CD14-positive monocyte (primary cell): ENCODE measurements around the gene PDCD1. TPM values are rescaled to one million over a fixed set of nuclear protein-coding genes. Genes with fewer than 3 reads are reported as not detected.
A peak's percentile ranks its signal among the peaks of the same experiment; 100 is the strongest.

ENCODE experiments used
- DNase-seq, 3 donors: peaks; one replicate each; pipeline ENCODE4 v3.0.0-alpha.2; 2011 to 2022
- H2AFZ ChIP-seq: 2 replicates; pipeline ENCODE4 v1.6.0; 2012; ENCODE audit warnings: mild to moderate bottlenecking, low read depth, low read length, inconsistent platforms; ENCODE audit not compliant: insufficient read depth, poor library complexity, severe bottlenecking
- H3K27ac ChIP-seq, 2 donors: 1 replicate in 1 of 2; 2 replicates in 1 of 2; pipeline ENCODE4 v1.5.1; 2012 to 2013; ENCODE audit warnings: low read length in 2 of 2, control low read depth in 1 of 2, inconsistent platforms in 1 of 2, low read depth in 1 of 2, mild to moderate bottlenecking in 1 of 2
- H3K27me3 ChIP-seq, 2 donors: one replicate each; pipeline versions ENCODE4 v1.6.0 to v1.6.1; 2011 to 2013; ENCODE audit warnings: low read length in 2 of 2; ENCODE audit not compliant: control insufficient read depth in 2 of 2, insufficient read depth in 2 of 2
- H3K36me3 ChIP-seq, 2 donors: replicated peaks in 1 of 2; 1 replicate in 1 of 2; 2 replicates in 1 of 2; pipeline versions ENCODE4 v1.5.1 to v1.6.1; 2012 to 2013; ENCODE audit warnings: low read length in 2 of 2, control low read depth in 1 of 2, inconsistent platforms in 1 of 2, mild to moderate bottlenecking in 1 of 2; ENCODE audit not compliant: insufficient read depth in 2 of 2, control insufficient read depth in 1 of 2
- H3K4me1 ChIP-seq, 2 donors: 1 replicate in 1 of 2; 2 replicates in 1 of 2; pipeline versions ENCODE4 v1.5.1 to v1.6.1; 2012 to 2013; ENCODE audit warnings: low read length in 2 of 2, control low read depth in 1 of 2, inconsistent platforms in 1 of 2, mild to moderate bottlenecking in 1 of 2, moderate library complexity in 1 of 2; ENCODE audit not compliant: insufficient read depth in 2 of 2, control insufficient read depth in 1 of 2
- H3K4me2 ChIP-seq: replicated peaks from 2 replicates; pipeline ENCODE3; 2012; ENCODE audit warnings: low read length, moderate library complexity, mild to moderate bottlenecking; ENCODE audit not compliant: poor library complexity, severe bottlenecking; ENCODE audit errors: extremely low read depth
- H3K4me3 ChIP-seq, 3 experiments: fragments of 200-600 bp in 1 of 3; sonication (generic) in 1 of 3; replicated peaks in 1 of 3; 1 replicate in 2 of 3; 2 replicates in 1 of 3; pipeline ENCODE4 v1.5.1; 2011 to 2013; ENCODE audit warnings: low read length in 3 of 3, mild to moderate bottlenecking in 3 of 3, control low read depth in 2 of 3, low read depth in 2 of 3, inconsistent platforms in 1 of 3, moderate library complexity in 1 of 3
- H3K79me2 ChIP-seq: 2 replicates; pipeline ENCODE4 v1.6.0; 2012; ENCODE audit warnings: mild to moderate bottlenecking, control low read depth, inconsistent platforms, low read length, moderate library complexity; ENCODE audit not compliant: insufficient read depth
- H3K9ac ChIP-seq: 2 replicates; pipeline ENCODE4 v1.6.0; 2017; ENCODE audit warnings: low read length, mild to moderate bottlenecking; ENCODE audit not compliant: insufficient read depth, poor library complexity, severe bottlenecking
- H3K9me3 ChIP-seq, 2 donors: replicated peaks in 1 of 2; 1 replicate in 1 of 2; 2 replicates in 1 of 2; pipeline versions ENCODE4 v1.5.1 to v1.6.1; 2012 to 2013; ENCODE audit warnings: low read length in 2 of 2, control low read depth in 1 of 2; ENCODE audit not compliant: control insufficient read depth in 1 of 2, insufficient read depth in 1 of 2
- H4K20me1 ChIP-seq: 2 replicates; pipeline ENCODE4 v1.6.0; 2012; ENCODE audit warnings: mild to moderate bottlenecking, low read length, control low read depth, moderate library complexity; ENCODE audit not compliant: insufficient read depth
- H3K27ac Mint-ChIP-seq, 7 donors: one replicate each; pipeline ENCODE4 v1.8.0; 2020; ENCODE audit warnings: mild to moderate bottlenecking in 7 of 7, mixed read lengths in 7 of 7, moderate library complexity in 6 of 7, inconsistent platforms in 2 of 7
- H3K27me3 Mint-ChIP-seq, 3 donors: one replicate each; pipeline ENCODE4 v1.8.0; 2021 to 2022; ENCODE audit warnings: low read depth in 3 of 3, mild to moderate bottlenecking in 3 of 3, mixed read lengths in 3 of 3, moderate library complexity in 3 of 3, inconsistent platforms in 1 of 3
- H3K36me3 Mint-ChIP-seq, 2 donors: one replicate each; pipeline ENCODE4 v1.8.0; 2020; ENCODE audit warnings: mixed read lengths in 2 of 2, inconsistent platforms in 1 of 2, mild to moderate bottlenecking in 1 of 2
- H3K4me1 Mint-ChIP-seq: one replicate; pipeline ENCODE4 v1.8.0; 2020; ENCODE audit warnings: mild to moderate bottlenecking, mixed read lengths
- H3K4me3 Mint-ChIP-seq, 2 donors: one replicate each; pipeline ENCODE4 v1.8.0; 2020; ENCODE audit warnings: mild to moderate bottlenecking in 2 of 2, mixed read lengths in 2 of 2, moderate library complexity in 1 of 2
- H3K9me3 Mint-ChIP-seq, 7 donors: one replicate each; pipeline ENCODE4 v1.8.0; 2020 to 2022; ENCODE audit warnings: mixed read lengths in 7 of 7, mild to moderate bottlenecking in 6 of 7, moderate library complexity in 6 of 7, inconsistent platforms in 2 of 7
- CTCF ChIP-seq: fragments of 200-600 bp; IDR thresholded peaks from one replicate; pipeline ENCODE4 v1.8.0; 2022; ENCODE audit warnings: antibody characterized with exemption, mild to moderate bottlenecking
- WGBS: methylation state at CpG from one replicate; pipeline ENCODE4 v1.1.5; 2013; ENCODE audit warnings: missing lambda C conversion rate; ENCODE audit not compliant: insufficient coverage; 5-methylcytosine and 5-hydroxymethylcytosine counted together
- intact Hi-C, 2 donors: fragments of 100-400 bp; cut with micrococcal nuclease; formaldehyde crosslinking; loops; one replicate each; pipeline versions ENCODE4 v1.15.0 to v1.15.1; 2023
- polyA plus RNA-seq, 3 donors: library from polyadenylated mRNA; depleted of rRNA in 1 of 3; unstranded in 2 of 3; stranded (reverse) in 1 of 3; fragments of 300-500 nt in 2 of 3; fragments of >200 nt in 1 of 3; fragmentation: Illumina TruSeq in 2 of 3; gene quantifications; 1 replicate in 2 of 3; 2 replicates in 1 of 3; pipeline ENCODE4 v1.2.3, GENCODE V29; 2012 to 2021

PDCD1 gene
- polyA plus RNA-seq, 3 donors = 0.08 TPM; not detected in 2

GRCh38 chr2:241846406-241846805, 12.3 kb downstream of the PDCD1 start:
- Mint-ChIP-seq H3K36me3 (peaks cover 4 to 6% of the 10 kb centered on the region in 2 donors), H3K9me3 (peaks cover 0 to 5% (median 0%) of the 10 kb centered on the region in 7 donors), H3K27ac (no peak overlapping the region), H3K4me3 (peak overlapping the region; percentile 61 to 78), H3K27me3 (peaks cover 7 to 24% (median 22%) of the 10 kb centered on the region in 3 donors), H3K4me1 (peaks cover 32% of the 10 kb centered on the region)
- no peak overlapping the region for H3K9ac ChIP-seq
- no peaks in the 10 kb centered on the region for H3K36me3 ChIP-seq
- no peaks in the 10 kb centered on the region for H3K9me3 ChIP-seq
- H3K4me3 ChIP-seq = no peak overlapping the region
- H3K27me3 ChIP-seq = no peaks in the 10 kb centered on the region
- no peak for TF ChIP-seq CTCF
- no peaks in the 10 kb centered on the region for H4K20me1 ChIP-seq
- intact Hi-C loops = no loop called here
- no peak for DNase-seq
- WGBS = 97% methylated on average over 12 of the region's 22 CpGs
- H3K27ac ChIP-seq = no peak overlapping the region
- H3K4me1 ChIP-seq = peaks cover 14 to 28% of the 10 kb centered on the region in 2 donors
- no peaks in the 10 kb centered on the region for H3K79me2 ChIP-seq
- no peak overlapping the region for H3K4me2 ChIP-seq
- no peak overlapping the region for H2AFZ ChIP-seq

- H3K4me1 Mint-ChIP-seq = peaks cover 38% of the 10 kb centered on the region
- H4K20me1 ChIP-seq = no peaks in the 10 kb centered on the region
- peak overlapping the region; percentile 78 to 90 for H3K4me3 Mint-ChIP-seq
- no peak for DNase-seq
- H3K4me2 ChIP-seq = peak overlapping the region; percentile 77
- no peak overlapping the region for H2AFZ ChIP-seq
- peak overlapping the region in 5 of 7 donors; percentile 50 to 85 (median 76) for H3K27ac Mint-ChIP-seq
- peaks cover 4 to 6% of the 10 kb centered on the region in 2 donors for H3K36me3 Mint-ChIP-seq
- H3K9me3 ChIP-seq = no peaks in the 10 kb centered on the region
- H3K79me2 ChIP-seq = no peaks in the 10 kb centered on the region
- H3K36me3 ChIP-seq = no peaks in the 10 kb centered on the region
- H3K27me3 ChIP-seq = no peaks in the 10 kb centered on the region
- 92% methylated on average over 29 of the region's 37 CpGs for WGBS
- H3K4me1 ChIP-seq = peaks cover 14 to 35% of the 10 kb centered on the region in 2 donors
- peak overlapping the region in 2 of 3 experiments; percentile 46 to 69 for H3K4me3 ChIP-seq
- H3K27me3 Mint-ChIP-seq = peaks cover 7 to 26% (median 23%) of the 10 kb centered on the region in 3 donors
- H3K9me3 Mint-ChIP-seq = peaks cover 0 to 3% (median 0%) of the 10 kb centered on the region in 7 donors
- no peak overlapping the region for H3K27ac ChIP-seq
- TF ChIP-seq CTCF = no peak
- intact Hi-C loops = no loop called here
- H3K9ac ChIP-seq = peak overlapping the region; percentile 43
Measured at GRCh38 chr2:241844831-241845578, 13.7 kb downstream of the PDCD1 start.
